ENCODE measurements around the gene NXN.
"Not testable (repeated sequence)": the region's sequence is repeated elsewhere in the genome, so short reads cannot be mapped to it uniquely, and the experiment has no call there.

NXN gene

DNA sequence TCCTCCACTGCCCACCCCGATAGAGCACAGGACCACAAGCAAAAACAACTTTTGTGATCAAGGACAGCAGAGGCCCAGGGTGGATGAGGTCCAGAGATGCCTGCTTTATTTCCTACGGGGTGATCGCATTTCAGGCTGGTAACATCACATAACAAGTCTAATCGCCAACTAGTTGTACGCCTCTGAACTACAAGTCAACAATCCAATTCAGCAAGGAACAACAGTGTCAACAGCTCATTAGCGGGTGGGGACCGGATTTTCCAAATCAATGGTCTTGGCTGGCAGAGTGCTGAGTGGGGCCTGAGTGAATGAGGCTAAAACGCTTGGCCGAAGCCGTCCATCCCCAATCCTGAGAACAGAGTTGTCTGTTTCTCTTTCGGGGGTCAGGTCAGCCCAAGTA, 180.3 kb downstream of the NXN start:
- DNase-seq (ENCODE audit: low read depth): no peak

DNA sequence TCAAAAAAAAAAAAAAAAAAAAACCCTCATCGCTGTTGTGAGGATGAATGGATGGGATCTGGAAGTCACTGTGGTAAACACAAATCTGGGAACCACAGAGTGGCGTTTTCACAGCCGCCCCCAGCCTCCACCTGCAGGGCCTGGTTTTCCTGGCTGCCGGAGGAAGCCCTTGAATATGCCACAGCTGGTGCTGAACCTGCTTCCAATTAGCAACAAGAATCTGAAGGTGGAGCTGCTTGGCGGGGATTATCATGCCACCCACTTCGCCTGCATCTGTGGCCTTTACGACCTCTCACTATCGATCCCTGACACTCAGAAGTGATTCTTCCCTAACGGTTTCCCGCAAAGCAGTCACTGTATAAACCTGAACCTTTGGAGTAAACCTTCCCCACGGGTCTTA, 181.3 kb downstream of the NXN start:
- DNase-seq (ENCODE audit: low read depth): no peak

DNA sequence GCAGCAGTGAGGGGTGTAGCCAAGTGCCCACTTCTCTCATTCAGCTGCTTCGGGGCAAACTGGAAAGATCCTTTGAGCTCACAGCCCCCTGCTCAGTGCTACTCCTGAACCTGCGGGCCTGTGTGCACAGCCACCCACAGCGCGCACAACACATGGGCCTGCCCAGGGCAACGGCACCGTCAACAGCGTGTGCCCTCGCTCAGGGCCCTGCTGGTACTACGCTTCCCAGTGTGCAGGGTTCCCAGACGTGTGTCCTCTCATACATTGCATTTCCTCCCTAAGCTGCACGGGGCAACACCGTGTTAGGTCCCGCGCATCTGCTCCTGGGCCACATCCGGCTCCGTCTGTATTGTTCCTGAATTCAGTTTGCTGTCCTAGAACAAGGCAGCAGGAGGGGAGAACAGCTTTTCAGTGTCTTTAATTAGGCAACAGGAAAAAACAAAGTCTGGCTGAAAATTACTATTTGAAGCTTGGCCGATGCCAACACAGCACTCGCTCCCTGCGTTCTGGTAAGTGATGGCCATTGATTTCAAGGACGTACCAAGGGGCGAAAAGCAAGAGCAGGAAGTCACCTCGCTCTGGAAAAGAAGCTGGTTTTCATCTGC, 182.2 kb downstream of the NXN start:
- DNase-seq (ENCODE audit: low read depth): no peak

DNA sequence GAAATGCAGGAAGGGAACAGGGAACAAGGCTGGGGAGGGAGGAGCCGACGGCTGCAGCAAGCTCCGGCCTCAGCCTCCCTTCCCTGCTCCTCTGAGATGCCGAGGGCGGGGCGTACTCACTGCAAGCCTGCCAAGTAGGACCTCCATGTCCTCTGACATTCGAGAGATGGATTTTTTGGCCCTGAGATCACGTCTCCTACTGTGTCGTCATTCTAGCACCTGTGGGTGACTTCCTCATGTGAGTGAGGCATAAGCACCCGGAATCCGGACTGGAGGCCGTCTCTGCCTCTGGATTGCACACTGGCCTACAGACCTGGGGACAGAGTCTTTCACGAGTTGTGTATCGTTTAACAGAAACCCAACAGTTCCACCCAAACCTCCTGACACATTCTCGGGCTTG, 183.0 kb downstream of the NXN start:
- no peak for DNase-seq (ENCODE audit: low read depth)

DNA sequence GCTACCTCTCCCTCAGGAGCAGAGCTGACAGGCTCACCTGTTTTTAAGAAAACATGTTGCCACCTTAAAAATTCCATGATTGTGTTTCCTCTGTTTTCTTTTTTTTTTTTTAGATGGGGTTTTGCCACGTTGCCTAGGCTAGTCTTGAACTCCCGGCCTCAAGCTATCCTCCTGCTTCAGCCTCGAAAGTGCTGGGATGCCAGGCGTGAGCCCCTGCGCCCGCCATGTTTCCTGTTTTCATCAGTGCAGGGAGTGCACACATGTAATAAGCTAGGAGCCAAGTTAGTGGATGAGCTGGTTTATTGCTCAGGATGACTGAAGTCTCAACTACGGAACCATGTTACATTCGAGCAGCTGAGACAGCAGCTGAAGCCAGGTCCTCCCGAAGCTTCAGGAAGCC, 183.9 kb downstream of the NXN start:
- no peak for DNase-seq (ENCODE audit: low read depth)

DNA sequence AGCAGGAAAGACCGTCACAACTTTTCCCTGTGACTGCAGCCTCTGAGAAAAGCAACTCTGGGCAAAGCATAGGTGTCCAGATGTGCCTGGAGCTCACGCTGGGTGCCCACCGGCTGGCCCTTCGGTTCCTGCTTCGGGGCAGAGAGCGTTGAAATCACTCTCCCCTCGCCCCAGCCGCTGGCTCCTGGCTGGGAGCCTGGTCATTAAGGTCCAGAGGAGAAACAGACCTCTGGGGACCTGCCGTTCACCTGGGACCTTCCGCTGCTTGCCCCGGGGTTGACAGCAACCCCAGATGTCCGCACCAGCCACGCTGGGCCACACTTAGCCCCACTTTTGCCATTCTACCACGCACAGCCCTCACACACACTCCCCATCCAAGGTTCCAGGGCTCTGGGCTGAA, 184.3 kb downstream of the NXN start:
- DNase-seq (ENCODE audit: low read depth): no peak

DNA sequence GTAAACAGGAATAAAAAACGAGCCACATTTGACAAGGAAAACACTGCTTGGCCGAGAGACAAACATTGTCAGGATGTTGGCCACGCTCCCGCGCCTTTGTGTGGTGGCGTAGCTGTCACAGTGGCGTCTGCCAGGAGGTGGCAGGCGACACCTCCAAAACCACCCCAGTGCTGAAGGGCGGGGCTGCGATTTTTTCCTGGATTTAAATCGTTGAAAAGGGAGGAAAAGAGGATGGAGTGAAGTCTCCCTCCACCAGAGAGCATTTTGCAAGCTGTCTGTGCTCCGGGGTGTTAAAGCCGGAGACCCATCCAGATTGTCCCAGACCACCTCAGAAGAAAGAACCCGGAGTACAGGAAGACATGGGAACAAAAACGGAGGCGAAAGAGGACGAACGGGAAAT, 184.7 kb downstream of the NXN start:
- DNase-seq (ENCODE audit: low read depth): no peak

DNA sequence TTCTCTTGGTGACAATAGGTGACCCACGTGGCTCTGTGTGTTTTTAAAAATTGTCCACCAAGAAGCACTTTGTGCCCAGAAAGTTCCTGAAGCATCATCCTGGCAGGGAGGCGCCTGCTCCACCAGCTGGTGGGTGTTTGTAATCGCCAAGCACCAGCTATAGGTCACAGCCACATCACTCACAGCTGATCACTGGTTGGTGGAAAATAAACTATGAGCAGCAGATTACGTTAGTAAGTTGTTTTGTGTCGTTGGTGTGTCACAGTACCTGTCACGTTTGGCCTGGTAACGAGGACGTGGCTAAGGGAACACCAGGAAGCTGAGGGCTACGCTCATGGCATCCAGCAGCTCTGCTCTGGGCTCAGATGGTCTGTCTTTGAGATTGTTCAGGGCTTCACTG, 187.3 kb downstream of the NXN start:
- DNase-seq (ENCODE audit: low read depth): no peak

DNA sequence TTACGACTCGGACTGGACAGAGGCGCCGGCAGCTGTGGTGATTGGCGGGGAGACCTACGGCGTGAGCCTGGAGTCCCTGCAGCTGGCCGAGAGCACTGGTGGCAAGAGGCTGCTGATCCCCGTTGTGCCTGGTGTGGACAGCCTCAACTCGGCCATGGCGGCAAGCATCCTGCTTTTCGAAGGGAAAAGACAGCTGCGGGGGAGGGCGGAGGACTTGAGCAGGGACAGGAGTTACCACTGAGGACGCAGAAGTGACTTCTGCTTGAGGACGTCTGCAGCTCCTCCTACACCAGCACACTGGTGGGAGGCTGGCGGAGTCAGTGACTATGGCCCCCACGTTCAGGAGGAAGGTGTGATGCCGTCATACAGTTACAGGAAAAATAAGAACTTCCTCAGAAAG, 187.7 kb downstream of the NXN start:
- no peak for DNase-seq (ENCODE audit: low read depth)

DNA sequence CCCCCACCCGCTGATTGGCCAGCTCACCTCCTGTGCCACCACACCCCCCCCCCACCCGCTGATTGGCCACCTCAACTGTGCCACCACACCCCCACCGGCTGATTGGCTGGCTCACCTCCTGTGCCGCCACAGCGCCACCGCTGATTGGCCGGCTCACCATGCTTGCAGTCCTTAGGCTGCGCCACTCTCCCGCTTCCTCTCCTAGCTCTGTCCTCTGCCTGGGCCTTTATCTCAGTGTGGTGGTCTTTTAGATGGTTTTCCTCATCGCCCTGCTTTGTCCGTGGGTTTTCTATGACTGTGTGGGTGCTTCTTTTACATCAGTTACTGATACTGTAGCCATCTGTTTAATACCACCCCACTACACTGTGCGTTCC, 188.7 kb downstream of the NXN start:
- not testable (repeated sequence) for DNase-seq (ENCODE audit: low read depth)

DNA sequence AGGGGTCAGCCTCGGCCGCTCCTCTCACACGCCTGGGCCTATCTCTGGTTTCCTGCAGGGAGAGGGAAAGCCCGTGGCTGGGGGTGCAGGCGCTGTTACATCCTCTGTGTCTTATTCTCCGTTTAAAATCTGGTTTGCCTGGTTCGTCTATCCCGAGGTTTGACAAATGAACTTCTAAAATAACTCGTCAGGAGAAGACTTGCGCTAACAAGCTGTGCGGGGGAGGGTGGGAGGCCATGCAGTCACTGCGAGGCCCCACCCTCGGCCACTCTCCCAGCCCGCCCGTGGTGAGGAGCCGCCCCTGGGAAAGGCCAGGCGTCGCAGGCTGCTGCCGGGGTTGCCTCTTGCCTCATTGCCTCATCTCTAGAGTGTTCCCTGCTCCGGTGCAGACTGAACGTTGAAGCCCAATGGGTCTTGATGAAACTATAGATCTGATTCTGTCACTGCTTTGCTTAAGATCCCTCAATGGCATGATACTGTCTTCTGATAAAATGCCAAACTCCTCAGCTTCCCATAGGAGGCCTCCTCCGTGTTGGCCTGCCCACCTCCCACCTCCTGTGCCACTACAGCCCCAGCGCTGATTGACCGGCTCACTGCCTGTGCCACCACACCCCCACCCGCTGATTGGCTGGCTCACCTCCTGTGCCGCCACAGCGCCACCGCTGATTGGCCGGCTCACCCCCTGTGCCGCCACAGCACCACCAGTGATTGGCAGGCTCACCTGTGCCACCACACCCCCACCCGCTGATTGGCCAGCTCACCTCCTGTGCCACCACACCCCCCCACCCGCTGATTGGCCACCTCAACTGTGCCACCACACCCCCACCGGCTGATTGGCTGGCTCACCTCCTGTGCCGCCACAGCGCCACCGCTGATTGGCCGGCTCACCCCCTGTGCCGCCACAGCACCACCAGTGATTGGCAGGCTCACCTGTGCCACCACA, 189.4 kb downstream of the NXN start:
- not testable (repeated sequence) for DNase-seq (ENCODE audit: low read depth)

DNA sequence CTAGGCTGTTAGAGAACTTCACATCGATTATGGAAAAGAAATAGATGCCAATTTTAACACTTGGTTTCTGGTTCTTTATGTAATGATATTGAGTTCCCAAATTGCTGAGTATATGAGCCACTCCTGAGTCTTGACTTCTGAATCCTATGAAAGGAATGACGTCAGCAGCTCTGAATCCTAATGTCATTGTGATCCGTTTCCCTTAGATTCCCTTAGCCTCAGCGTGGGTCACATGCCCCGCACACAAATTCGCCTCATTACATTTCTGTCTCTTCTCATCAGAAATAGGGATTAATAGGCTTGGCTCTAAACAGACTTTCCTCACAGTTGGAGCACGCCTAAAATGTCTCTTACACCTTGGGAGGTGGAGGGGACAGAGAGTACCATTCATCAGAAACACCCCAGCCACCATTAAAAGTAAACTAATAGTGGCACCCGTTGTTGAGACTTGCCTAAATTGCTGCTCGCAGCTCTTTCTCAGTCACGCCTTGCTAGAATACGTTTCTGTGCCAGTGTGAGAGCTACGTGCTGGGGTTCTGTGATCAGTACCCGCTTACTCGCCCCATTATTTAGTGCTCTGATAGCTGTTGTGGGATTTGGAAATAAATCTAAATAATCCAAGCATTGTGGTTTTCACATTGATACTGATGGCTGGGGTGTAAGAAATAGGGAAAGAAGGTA, 190.3 kb downstream of the NXN start:
- no peak for DNase-seq (ENCODE audit: low read depth)

DNA sequence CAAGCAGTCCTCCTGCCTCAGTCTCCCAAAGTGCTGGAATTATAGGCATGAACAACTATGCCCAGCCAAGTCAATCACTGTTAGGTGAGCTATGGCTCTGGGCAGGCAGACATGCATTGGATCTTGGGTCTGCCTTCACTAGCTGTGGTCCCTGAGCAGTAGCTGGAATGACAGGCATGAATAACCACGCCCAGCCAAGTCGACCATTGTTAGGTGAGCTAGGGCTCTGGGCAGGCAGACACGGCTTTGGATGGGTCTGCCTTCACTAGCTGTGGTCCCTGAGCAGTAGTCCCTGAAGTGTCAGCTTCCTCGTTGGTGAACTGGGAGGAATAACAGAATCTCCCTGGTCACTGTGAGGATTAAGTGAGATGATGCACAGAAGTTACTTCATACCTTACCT, 191.0 kb downstream of the NXN start:
- DNase-seq (ENCODE audit: low read depth): no peak

DNA sequence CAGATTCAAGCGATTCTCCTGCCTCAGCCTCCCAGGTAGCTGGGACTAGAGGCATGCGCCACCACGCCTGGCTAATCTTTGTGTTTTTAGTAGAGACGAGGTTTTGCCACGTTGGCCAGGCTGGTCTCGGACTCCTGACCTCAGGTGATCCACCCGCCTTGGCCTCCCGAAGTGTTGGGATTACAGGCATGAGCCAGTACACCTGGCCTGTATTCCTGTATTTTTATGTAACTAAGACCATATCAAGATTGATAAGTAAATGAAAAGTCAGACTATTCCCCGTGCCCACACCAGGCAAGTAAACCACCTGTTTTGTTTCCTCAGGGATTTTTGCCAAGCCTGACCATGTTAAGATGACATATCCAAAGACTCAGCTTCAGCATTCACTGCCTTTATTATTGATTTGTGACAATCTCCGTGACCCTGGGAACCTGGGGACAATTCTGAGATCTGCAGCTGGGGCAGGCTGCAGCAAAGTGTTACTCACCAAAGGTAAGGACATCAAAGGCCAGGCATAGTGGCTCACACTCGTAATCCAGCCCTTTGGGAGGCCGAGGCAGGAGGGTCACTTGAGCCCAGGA, 191.8 kb downstream of the NXN start:
- DNase-seq (ENCODE audit: low read depth): no peak

DNA sequence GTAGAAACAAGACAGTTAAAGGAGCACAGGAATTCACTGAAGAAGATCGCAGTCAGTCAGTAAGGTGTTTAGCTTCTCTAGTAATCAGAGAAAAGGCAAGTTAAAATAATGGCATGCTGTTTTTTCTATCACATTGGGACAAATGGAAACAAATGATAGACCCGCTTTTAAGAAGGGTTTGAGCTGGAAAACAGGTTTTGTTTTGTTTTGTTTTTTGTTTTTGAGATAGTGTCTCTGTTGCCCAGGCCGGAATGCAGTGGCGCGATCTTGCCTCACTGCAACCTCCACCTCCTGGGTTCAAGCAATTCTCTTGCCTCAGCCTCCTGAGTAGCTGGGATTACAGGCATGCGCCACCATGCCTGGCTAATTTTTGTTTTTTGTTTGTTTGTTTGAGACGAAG, 193.7 kb downstream of the NXN start:
- DNase-seq (ENCODE audit: low read depth): not testable (repeated sequence)

DNA sequence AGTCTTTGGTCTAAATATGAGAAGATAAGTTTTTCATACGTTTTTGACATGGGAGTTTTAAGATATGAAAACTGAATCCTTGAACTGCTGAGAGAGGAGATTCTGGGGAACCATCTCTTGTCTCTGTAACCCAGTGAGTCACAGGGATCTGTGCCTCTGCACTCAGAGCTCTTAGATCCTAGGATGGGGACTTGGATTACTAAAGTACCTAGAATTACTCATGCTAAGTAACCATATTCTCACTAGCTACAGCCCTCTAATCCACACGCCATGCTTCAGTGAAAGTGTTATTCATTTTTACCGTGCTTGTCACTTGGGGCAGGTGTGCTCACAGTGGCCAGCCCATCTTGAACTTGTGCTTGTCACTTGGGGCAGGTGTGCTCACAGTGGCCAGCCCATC, 195.4 kb downstream of the NXN start:
- DNase-seq (ENCODE audit: low read depth): no peak

DNA sequence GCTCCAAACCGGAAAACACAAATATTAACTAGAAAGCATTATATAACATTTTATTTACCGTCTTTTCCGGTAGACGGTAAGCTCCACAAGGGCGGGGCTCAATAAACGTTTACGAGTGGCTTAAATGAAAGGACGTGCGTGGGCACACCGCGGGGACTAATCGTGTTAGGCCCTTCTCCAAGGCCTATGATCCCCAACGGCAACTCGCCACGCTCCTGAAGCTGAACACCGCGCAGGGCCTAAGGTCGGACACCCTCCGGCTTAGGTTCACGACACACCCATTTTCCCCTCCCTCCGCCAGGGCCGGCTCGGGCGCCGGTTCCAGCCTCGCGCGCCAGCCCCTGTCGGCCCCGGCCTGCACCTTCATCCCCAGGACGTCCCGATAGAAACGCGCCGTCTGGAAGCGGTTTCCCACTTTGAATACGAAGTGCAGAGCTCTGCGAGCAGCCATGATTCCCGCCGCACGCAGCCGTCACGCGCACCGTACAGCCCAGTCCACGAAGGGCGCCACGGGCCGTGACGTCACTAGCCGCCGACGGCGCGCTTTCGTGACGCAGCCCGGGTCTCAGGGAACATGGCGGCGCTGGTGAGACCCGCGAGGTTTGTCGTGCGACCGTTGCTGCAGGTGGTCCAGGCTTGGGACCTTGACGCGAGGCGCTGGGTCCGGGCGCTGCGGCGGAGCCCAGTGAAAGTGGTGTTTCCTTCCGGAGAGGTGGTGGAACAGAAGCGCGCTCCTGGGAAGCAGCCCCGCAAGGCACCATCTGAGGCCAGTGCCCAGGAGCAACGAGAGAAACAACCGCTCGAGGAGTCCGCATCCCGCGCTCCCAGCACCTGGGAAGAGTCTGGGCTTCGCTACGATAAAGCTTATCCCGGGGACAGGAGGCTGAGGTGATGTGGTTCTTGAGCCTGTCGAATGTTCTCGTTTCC, 197.5 kb downstream of the NXN start, which contains the start of the genes GLOD4 and MRM3:
Gene GLOD4, minus strand, starts transcription at position 476 of the 927 bp plus-strand sequence. Its CDS starts 25 bp downstream, at position 451.
Gene MRM3, plus strand, starts transcription at position 549 of the 927 bp plus-strand sequence. Its CDS starts 26 bp downstream, at position 575.
- DNase-seq (ENCODE audit: low read depth): peak; percentile 95

DNA sequence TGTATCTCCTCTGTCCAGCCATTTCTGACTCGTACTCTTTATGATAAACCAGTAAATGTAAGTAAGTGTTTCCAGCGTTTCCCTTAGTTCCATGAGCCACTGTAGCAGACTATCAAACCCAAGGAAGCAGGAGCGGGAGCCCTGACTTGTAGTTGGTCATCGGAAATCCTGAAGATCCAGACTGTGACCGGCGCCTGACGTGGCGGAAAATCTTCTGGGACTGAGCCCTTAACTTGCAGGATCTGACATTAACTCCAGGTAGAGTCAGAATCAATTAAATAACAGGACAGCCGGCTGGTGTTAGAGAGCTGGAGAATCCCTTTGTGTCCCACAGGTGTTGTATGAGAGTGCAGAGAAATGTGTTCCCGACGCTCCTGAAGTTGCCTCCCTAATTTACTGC, 201.5 kb downstream of the NXN start:
- DNase-seq (ENCODE audit: low read depth): no peak

DNA sequence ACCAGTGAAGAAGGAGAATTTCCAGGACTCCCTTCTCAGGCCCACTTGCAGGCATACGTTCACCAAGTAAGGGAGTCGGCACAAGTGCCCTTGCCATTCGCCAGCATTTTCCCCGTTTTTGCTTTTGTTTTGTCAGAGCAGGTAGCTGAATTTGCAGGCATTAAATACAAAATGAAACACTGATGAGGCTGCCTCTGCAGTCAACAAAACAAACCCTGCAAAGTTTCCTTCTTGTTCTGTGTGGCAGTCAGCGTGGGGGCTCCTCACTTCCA, 205.3 kb downstream of the NXN start:
- DNase-seq (ENCODE audit: low read depth): no peak

DNA sequence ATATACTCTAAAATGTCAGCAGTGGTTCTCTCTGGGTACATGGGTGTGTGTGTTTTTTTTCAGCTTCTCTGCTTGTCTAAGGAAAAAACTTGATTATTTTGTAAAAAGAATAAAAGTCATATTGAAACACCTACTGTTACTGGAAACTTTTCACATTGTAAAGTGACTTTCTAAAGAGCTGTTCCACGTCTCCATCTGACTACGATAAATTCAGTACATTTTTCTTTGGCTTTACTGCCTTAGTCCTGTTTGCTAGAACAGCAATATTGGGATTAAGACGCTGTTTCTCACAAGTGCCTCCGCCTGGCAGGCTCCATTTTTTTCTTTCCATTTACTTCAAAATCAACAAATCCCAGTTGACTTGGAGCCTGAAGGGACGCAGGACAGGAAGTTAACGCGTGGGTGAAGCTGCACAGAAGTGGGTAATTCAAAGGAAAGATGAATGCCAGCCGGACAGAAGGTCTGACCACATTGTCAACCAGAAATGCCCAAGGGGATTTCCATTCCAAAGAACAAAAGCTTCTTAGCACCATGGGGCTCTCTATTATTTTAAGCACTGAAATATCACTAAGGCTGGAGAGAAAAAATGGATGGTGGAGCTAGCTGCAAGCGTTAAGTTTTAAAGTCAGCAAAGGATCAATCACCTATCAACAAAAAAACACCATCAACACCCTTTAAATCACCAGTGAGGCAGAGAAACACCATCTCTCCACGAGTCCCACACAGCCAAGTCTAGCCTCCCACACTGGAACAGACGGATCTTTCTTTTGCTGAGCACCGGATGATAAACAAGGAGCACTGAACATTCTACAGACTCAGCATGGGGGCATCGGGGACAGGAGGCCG, 205.9 kb downstream of the NXN start:
- DNase-seq (ENCODE audit: low read depth): no peak

DNA sequence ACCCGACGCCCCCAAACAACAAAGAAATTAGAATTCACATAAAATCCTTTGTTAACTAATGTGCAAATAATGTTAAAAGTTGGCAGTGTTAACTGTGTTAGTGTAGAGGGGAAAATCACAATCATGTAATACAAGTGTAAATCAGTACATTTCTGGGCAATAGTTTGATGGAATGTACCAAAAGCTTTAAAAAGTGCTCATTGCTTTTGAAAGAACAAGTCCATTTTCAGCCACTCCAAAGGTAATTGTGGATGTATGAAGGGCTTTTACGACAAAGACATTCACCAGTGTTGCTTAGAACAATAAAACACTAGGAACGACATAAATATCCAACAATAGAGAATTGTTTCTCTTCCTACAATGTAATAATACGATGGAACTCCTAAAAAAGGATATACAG, 206.6 kb downstream of the NXN start:
- no peak for DNase-seq (ENCODE audit: low read depth)
